SK-N-SH (cell line): Measurements from ENCODE around the gene MSL3. TPM values are rescaled to one million over a fixed set of nuclear protein-coding genes. Genes with fewer than 3 reads are reported as not detected.

Experiments
- CTCF ChIA-PET: fragments of 300-600, 350-600 bp; formaldehyde crosslinking; extraction: SDS; loops from one replicate; lab custom pipeline; 2021; lab: Yijun Ruan, JAX
- POLR2A ChIA-PET: fragments of 350-600 bp; sonication (Branson Sonifier 250); formaldehyde crosslinking; extraction: SDS; loops from one replicate; lab custom pipeline; 2020; ENCODE audit warnings: antibody characterized with exemption, inconsistent platforms; lab: Yijun Ruan, JAX
- DNase-seq: peaks from one replicate; pipeline ENCODE4 v3.0.0; 2012
- H2AFZ ChIP-seq: fragments of 200-600 bp; sonication (generic); 2 replicates; pipeline ENCODE4 v1.8.1; 2016; ENCODE audit warnings: antibody characterized with exemption, mild to moderate bottlenecking, low read depth
- H3F3A ChIP-seq: fragments of 200-600 bp; sonication (generic); replicated peaks from 2 replicates; pipeline ENCODE3; 2016; ENCODE audit warnings: antibody characterized with exemption, mild to moderate bottlenecking; ENCODE audit not compliant: insufficient read depth
- H3K27ac ChIP-seq, 2 experiments: fragments of 200-500 bp in 1 of 2; fragments of 200-600 bp in 1 of 2; sonication (Bioruptor generic) in 1 of 2; sonication (generic), shearing (Covaris generic) in 1 of 2; 2 replicates each; pipeline versions ENCODE4 v1.5.1 to v1.6.1; 2014 to 2016; ENCODE audit warnings: low read depth in 2 of 2, inconsistent platforms in 1 of 2, low read length in 1 of 2, mild to moderate bottlenecking in 1 of 2, mixed read lengths in 1 of 2
- H3K27me3 ChIP-seq: fragments of 200-600 bp; sonication (generic), shearing (Covaris generic); 2 replicates; pipeline ENCODE4 v1.6.1; 2016; ENCODE audit warnings: mixed run types; ENCODE audit not compliant: insufficient read depth
- H3K36me3 ChIP-seq, 2 experiments: fragments of 200-500 bp in 1 of 2; fragments of 200-600 bp in 1 of 2; sonication (Bioruptor generic) in 1 of 2; sonication (generic) in 1 of 2; replicated peaks in 1 of 2; 2 replicates each; pipeline versions ENCODE3 to v1.5.1; 2014 to 2016; ENCODE audit warnings: low read length in 1 of 2, mild to moderate bottlenecking in 1 of 2; ENCODE audit not compliant: insufficient read depth in 2 of 2, control insufficient read depth in 1 of 2
- H3K4me1 ChIP-seq, 2 experiments: fragments of 200-500 bp in 1 of 2; fragments of 200-600 bp in 1 of 2; sonication (Bioruptor generic) in 1 of 2; sonication (generic), shearing (Covaris generic) in 1 of 2; 2 replicates each; pipeline versions ENCODE4 v1.5.1 to v1.6.1; 2014 to 2016; ENCODE audit warnings: low read depth in 1 of 2, low read length in 1 of 2, mixed run types in 1 of 2; ENCODE audit not compliant: insufficient read depth in 2 of 2, control insufficient read depth in 1 of 2
- H3K4me2 ChIP-seq: fragments of 200-600 bp; sonication (generic), shearing (Covaris generic); 2 replicates; pipeline ENCODE4 v1.6.1; 2017; ENCODE audit warnings: mixed run types
- H3K4me3 ChIP-seq, 2 experiments: fragments of 200-500 bp in 1 of 2; fragments of 200-600 bp in 1 of 2; sonication (Bioruptor generic) in 1 of 2; sonication (generic), shearing (Covaris generic) in 1 of 2; 2 replicates each; pipeline versions ENCODE4 v1.5.1 to v1.8.1; 2014 to 2016; ENCODE audit warnings: low read depth in 2 of 2, inconsistent platforms in 1 of 2, low read length in 1 of 2, mild to moderate bottlenecking in 1 of 2, mixed read lengths in 1 of 2, moderate library complexity in 1 of 2
- H3K79me2 ChIP-seq: fragments of 200-600 bp; sonication (generic); 2 replicates; pipeline ENCODE4 v1.8.1; 2017; ENCODE audit warnings: mild to moderate bottlenecking; ENCODE audit not compliant: insufficient read depth
- H3K9ac ChIP-seq: fragments of 200-600 bp; sonication (generic); 2 replicates; pipeline ENCODE4 v1.6.1; 2017; ENCODE audit warnings: mixed run types
- H3K9me2 ChIP-seq: fragments of 200-600 bp; sonication (generic); 2 replicates; pipeline ENCODE4 v1.6.1; 2017; ENCODE audit warnings: mixed run types
- H3K9me3 ChIP-seq: fragments of 200-600 bp; sonication (generic); 2 replicates; pipeline ENCODE4 v1.6.1; 2017; ENCODE audit warnings: mixed run types, mild to moderate bottlenecking, moderate library complexity
- H4K20me1 ChIP-seq: fragments of 200-600 bp; sonication (generic); 2 replicates; pipeline ENCODE4 v1.6.1; 2017; ENCODE audit warnings: mild to moderate bottlenecking, mixed run types; ENCODE audit not compliant: insufficient read depth
- CHD2 ChIP-seq: fragments of 150-350 bp; IDR thresholded peaks from 2 replicates; pipeline ENCODE4 v1.6.1; 2018; ENCODE audit warnings: low read length; ENCODE audit not compliant: partially characterized antibody
- ELF1 ChIP-seq: IDR thresholded peaks from 2 replicates; pipeline ENCODE4 v1.4.0; 2012
- EP300 ChIP-seq, 2 experiments: IDR thresholded peaks; 2 replicates each; pipeline versions ENCODE4 v1.4.0 to v1.6.1; 2012; ENCODE audit warnings: borderline replicate concordance in 1 of 2, low read depth in 1 of 2, low read length in 1 of 2
- EZH2phosphoT487 ChIP-seq: fragments of 200-600 bp; sonication (generic); IDR thresholded peaks from 2 replicates; pipeline ENCODE4 v1.6.1; 2017; ENCODE audit warnings: low read depth, mixed run types, mild to moderate bottlenecking, antibody characterized with exemption, moderate library complexity, borderline replicate concordance
- FOSL2 ChIP-seq: IDR thresholded peaks from 2 replicates; pipeline ENCODE4 v1.4.0; 2012; ENCODE audit warnings: low read depth, mild to moderate bottlenecking, moderate library complexity, borderline replicate concordance
- FOXJ3 ChIP-seq: sonication (generic); formaldehyde crosslinking; IDR thresholded peaks from 2 replicates; pipeline ENCODE4 v1.5.1; 2020; ENCODE audit warnings: mild to moderate bottlenecking, missing genetic modification reagents
- IRF3 ChIP-seq: fragments of 150-350 bp; IDR thresholded peaks from 2 replicates; pipeline ENCODE4 v1.6.1; 2016; ENCODE audit warnings: mild to moderate bottlenecking, low read depth, low read length
- MEF2A ChIP-seq: IDR thresholded peaks from 2 replicates; pipeline ENCODE4 v1.4.0; 2012; ENCODE audit warnings: low read depth, borderline replicate concordance
- MXI1 ChIP-seq: IDR thresholded peaks from 2 replicates; pipeline ENCODE4 v1.6.1; 2012; ENCODE audit warnings: mild to moderate bottlenecking, low read depth, low read length, improper control_type of control experiment
- NFIC ChIP-seq: IDR thresholded peaks from 2 replicates; pipeline ENCODE4 v1.4.0; 2012; ENCODE audit warnings: borderline replicate concordance
- POLR2AphosphoS5 ChIP-seq: IDR thresholded peaks from 2 replicates; pipeline ENCODE4 v1.6.1; 2012; ENCODE audit warnings: low read depth, low read length
- RFX5 ChIP-seq: IDR thresholded peaks from 2 replicates; pipeline ENCODE4 v1.6.1; 2012; ENCODE audit warnings: mild to moderate bottlenecking, improper control_type of control experiment, low read length
- SMC3 ChIP-seq: IDR thresholded peaks from 2 replicates; pipeline ENCODE4 v1.6.1; 2012; ENCODE audit warnings: low read depth, low read length, improper control_type of control experiment
- TCF12 ChIP-seq: IDR thresholded peaks from 2 replicates; pipeline ENCODE4 v1.4.0; 2012
- TEAD4 ChIP-seq: IDR thresholded peaks from 2 replicates; pipeline ENCODE4 v1.4.0; 2012; ENCODE audit warnings: mild to moderate bottlenecking, borderline replicate concordance; ENCODE audit not compliant: insufficient read depth
- USF1 ChIP-seq: IDR thresholded peaks from 2 replicates; pipeline ENCODE4 v1.4.0; 2012; ENCODE audit warnings: low read depth, borderline replicate concordance
- YY1 ChIP-seq: IDR thresholded peaks from 2 replicates; pipeline ENCODE4 v1.4.0; 2012; ENCODE audit warnings: low read depth, mild to moderate bottlenecking
- WGBS: methylation state at CpG from one replicate; pipeline ENCODE4 v1.1.6; 2017; ENCODE audit warnings: low lambda C conversion rate; 5-methylcytosine and 5-hydroxymethylcytosine counted together
- polyA plus RNA-seq, 3 experiments: library from polyadenylated mRNA; depleted of rRNA; stranded (reverse); fragments of >200 nt; gene quantifications; 2 replicates each; pipeline ENCODE4 v1.2.3, GENCODE V29; 2012
- TF ChIP-seq, protein P1 (sequence below): IDR thresholded peaks from 2 replicates; pipeline ENCODE4; 2012
- TF ChIP-seq, protein P2 (sequence below): fragments of 200-600 bp; sonication (generic); IDR thresholded peaks from 2 replicates; pipeline ENCODE4 v1.6.1; 2017; ENCODE audit warnings: antibody characterized with exemption, mild to moderate bottlenecking, moderate library complexity
- TF ChIP-seq, protein P3 (sequence below): fragments of 150-350 bp; IDR thresholded peaks from 2 replicates; pipeline ENCODE4 v1.6.1; 2017; ENCODE audit warnings: antibody characterized with exemption, low read length, low read depth, borderline replicate concordance

Gene MSL3
- polyA plus RNA-seq, 1 of the 3 experiments (the other 2 are of a cell fraction): 21.8 TPM

DNA sequence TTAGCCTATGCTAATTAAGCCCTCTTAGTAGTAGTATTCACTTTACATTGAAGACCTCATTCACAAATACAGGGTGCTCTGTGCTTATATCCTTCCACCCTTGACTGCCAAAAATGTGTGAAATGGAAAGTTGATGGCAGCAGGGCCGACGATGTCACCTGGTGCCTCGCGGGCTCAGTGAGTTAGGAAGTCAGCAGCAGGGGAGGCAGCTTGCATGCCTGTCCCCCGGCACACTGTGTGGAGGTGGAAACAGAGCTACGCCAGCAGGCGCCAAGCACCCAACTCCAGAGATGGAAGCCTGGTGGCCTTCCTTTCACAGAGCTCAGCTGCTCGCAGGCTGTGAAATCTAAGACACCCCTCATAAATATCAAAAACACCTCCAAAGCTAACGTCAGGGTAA is 8.4 kb downstream of the MSL3 start:
- H3K36me3 ChIP-seq: peaks cover 52 to 65% of the 10 kb centered on the region in 2 experiments

DNA sequence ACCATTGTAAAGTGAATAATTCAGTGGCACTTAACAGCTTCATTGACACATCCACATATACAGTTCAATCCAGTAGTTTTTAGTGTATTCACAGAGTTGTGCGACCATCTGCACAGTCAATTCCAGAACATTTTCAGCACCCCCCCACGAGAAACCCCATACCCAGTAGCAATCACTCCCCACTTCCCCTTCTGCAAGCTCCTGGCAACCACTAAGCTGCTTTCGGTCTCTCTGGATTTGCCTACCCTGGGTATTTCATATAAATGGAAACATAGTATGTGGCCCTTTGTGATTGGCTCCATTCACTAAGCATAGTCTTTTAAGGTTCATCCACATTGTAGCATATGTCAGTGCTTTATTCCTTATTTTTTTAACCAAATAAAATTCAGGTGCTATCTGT is 10.0 kb downstream of the MSL3 start:
- Histone ChIP-seq H3K9me2 (no peaks in the 10 kb centered on the region), H3K4me3 (no peak overlapping the region), H3K9me3 (no peaks in the 10 kb centered on the region), H3K4me1 (no peaks in the 10 kb centered on the region; a peak in 1 of 4 replicates), H3K9ac (no peak overlapping the region), H3K27me3 (no peaks in the 10 kb centered on the region), H3K4me2 (no peak overlapping the region), H3K36me3 (peaks cover 38 to 49% of the 10 kb centered on the region in 2 experiments), H4K20me1 (no peaks in the 10 kb centered on the region), H3K27ac (no peak overlapping the region), H2AFZ (no peak overlapping the region), H3K79me2 (no peaks in the 10 kb centered on the region), H3F3A (peaks cover 14% of the 10 kb centered on the region)
- 76% methylated on average over 3 of the region's 3 CpGs for WGBS
- CTCF ChIA-PET: interaction anchor here (1.4 to 1.7 kb wide), 3 partner anchors 10 to 234 kb away, joined by 3 to 7 read pairs (median 4); partner anchors contain the start of gene MSL3
- no peak for DNase-seq
- POLR2A ChIA-PET: no interaction called here
- TF ChIP-seq SMC3 (no peak), EP300 (IDR thresholded peaks at IDR 0.05; ENCODE audit: borderline replicate concordance in 1 of 2, low read depth in 1 of 2, low read length in 1 of 2) (no peak), USF1 (no peak), FOSL2 (no peak), FOXJ3 (CRISPR knock-in tag) (no peak), POLR2AphosphoS5 (no peak), MEF2A (no peak), EZH2phosphoT487 (no peak), YY1 (no peak)
- TF ChIP-seq, protein P1, sequence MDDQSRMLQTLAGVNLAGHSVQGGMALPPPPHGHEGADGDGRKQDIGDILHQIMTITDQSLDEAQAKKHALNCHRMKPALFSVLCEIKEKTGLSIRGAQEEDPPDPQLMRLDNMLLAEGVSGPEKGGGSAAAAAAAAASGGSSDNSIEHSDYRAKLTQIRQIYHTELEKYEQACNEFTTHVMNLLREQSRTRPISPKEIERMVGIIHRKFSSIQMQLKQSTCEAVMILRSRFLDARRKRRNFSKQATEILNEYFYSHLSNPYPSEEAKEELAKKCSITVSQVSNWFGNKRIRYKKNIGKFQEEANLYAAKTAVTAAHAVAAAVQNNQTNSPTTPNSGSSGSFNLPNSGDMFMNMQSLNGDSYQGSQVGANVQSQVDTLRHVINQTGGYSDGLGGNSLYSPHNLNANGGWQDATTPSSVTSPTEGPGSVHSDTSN: no peak
- TF ChIP-seq, protein P2, sequence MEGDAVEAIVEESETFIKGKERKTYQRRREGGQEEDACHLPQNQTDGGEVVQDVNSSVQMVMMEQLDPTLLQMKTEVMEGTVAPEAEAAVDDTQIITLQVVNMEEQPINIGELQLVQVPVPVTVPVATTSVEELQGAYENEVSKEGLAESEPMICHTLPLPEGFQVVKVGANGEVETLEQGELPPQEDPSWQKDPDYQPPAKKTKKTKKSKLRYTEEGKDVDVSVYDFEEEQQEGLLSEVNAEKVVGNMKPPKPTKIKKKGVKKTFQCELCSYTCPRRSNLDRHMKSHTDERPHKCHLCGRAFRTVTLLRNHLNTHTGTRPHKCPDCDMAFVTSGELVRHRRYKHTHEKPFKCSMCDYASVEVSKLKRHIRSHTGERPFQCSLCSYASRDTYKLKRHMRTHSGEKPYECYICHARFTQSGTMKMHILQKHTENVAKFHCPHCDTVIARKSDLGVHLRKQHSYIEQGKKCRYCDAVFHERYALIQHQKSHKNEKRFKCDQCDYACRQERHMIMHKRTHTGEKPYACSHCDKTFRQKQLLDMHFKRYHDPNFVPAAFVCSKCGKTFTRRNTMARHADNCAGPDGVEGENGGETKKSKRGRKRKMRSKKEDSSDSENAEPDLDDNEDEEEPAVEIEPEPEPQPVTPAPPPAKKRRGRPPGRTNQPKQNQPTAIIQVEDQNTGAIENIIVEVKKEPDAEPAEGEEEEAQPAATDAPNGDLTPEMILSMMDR: no peak

More for the DNA sequence above, 8.4 kb downstream of the MSL3 start:
- no peak overlapping the region for H3K4me3 ChIP-seq
- no peaks in the 10 kb centered on the region for H3K79me2 ChIP-seq
- ChIA-PET POLR2A (no interaction called here), CTCF (interaction anchor here (0.6 to 1.7 kb wide), 5 partner anchors 21 to 232 kb away, joined by 3 to 7 read pairs (median 3); no protein-coding TSS in a partner anchor)
- no peak for TF ChIP-seq MXI1
- TF ChIP-seq EP300 (IDR thresholded peaks at IDR 0.05; ENCODE audit: borderline replicate concordance in 1 of 2, low read depth in 1 of 2, low read length in 1 of 2): no peak
- no peak for TF ChIP-seq CHD2
- TF ChIP-seq IRF3: no peak
- TF ChIP-seq ELF1: no peak
- TF ChIP-seq NFIC: no peak
- no peak for TF ChIP-seq YY1
- no peak for TF ChIP-seq MEF2A
- no peak for TF ChIP-seq EZH2phosphoT487
- no peak for TF ChIP-seq TCF12
- no peak for TF ChIP-seq RFX5
- no peak for TF ChIP-seq TEAD4
- TF ChIP-seq, protein P3, sequence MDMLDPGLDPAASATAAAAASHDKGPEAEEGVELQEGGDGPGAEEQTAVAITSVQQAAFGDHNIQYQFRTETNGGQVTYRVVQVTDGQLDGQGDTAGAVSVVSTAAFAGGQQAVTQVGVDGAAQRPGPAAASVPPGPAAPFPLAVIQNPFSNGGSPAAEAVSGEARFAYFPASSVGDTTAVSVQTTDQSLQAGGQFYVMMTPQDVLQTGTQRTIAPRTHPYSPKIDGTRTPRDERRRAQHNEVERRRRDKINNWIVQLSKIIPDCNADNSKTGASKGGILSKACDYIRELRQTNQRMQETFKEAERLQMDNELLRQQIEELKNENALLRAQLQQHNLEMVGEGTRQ: no peak
- TF ChIP-seq, protein P1: no peak
- H3K9me3 ChIP-seq: no peaks in the 10 kb centered on the region
- H3K27ac ChIP-seq: no peak overlapping the region
- H4K20me1 ChIP-seq: no peaks in the 10 kb centered on the region
- H2AFZ ChIP-seq: no peak overlapping the region
- H3K9me2 ChIP-seq: no peaks in the 10 kb centered on the region
- no peak overlapping the region for H3K4me2 ChIP-seq
- H3F3A ChIP-seq: peaks cover 14% of the 10 kb centered on the region
- DNase-seq: no peak
- H3K4me1 ChIP-seq: no peaks in the 10 kb centered on the region; a peak in 1 of 4 replicates
- H3K27me3 ChIP-seq: no peaks in the 10 kb centered on the region
- WGBS: 91% methylated on average over 8 of the region's 9 CpGs
- no peak overlapping the region for H3K9ac ChIP-seq
